ENCODE results near the gene LRRC1.

- TF ChIP-seq, protein P1, sequence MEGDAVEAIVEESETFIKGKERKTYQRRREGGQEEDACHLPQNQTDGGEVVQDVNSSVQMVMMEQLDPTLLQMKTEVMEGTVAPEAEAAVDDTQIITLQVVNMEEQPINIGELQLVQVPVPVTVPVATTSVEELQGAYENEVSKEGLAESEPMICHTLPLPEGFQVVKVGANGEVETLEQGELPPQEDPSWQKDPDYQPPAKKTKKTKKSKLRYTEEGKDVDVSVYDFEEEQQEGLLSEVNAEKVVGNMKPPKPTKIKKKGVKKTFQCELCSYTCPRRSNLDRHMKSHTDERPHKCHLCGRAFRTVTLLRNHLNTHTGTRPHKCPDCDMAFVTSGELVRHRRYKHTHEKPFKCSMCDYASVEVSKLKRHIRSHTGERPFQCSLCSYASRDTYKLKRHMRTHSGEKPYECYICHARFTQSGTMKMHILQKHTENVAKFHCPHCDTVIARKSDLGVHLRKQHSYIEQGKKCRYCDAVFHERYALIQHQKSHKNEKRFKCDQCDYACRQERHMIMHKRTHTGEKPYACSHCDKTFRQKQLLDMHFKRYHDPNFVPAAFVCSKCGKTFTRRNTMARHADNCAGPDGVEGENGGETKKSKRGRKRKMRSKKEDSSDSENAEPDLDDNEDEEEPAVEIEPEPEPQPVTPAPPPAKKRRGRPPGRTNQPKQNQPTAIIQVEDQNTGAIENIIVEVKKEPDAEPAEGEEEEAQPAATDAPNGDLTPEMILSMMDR (tag by site-specific recombination; IDR thresholded peaks at IDR 0.05): no peak
- TF ChIP-seq HOXA7 (CRISPR knock-in tag; IDR thresholded peaks at IDR 0.05; ENCODE audit: borderline replicate concordance): no peak
- no peak for TF ChIP-seq MYNN (tag by site-specific recombination; IDR thresholded peaks at IDR 0.05; ENCODE audit: borderline replicate concordance)
- peak; percentile 70 for TF ChIP-seq ZFHX2 (tag by site-specific recombination; conservative IDR thresholded peaks at IDR 0.05)
- TF ChIP-seq ZNF19 (tag by site-specific recombination; IDR thresholded peaks at IDR 0.05; ENCODE audit: low read depth): no peak
- no peak for TF ChIP-seq ZNF169 (tag by site-specific recombination; IDR thresholded peaks at IDR 0.05)
These were observed 1.3 kb upstream of the LRRC1 start for GRCh38 chr6:53793318-53794136.

All from HEK293 (cell line).